ENCODE results near the gene TMEM37.

TMEM37 gene

DNA sequence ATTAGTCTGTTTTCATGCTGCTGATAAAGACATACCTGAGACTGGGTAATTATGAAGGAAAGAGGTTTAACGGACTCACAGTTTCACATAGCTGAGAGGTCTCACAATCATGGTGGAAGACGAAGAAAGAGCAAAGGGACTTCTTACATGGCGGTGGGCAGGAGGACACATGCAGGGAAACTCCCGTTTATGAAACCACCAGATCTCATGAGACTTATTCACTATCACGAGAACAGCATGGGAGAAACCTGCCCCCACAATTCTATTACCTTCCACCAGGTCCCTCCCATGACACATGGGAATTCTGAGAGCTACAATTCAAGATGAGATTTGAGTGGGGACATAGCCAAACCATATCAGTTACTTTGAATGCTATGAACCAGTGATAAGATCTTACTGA lies 48.5 kb downstream of the TMEM37 start:
- no peak overlapping the region for H3K4me3 Mint-ChIP-seq
- no peaks in the 10 kb centered on the region for H3K36me3 Mint-ChIP-seq (ENCODE audit: low read depth)
- no peak overlapping the region for H3K27ac Mint-ChIP-seq
- no peaks in the 10 kb centered on the region for H3K9me3 Mint-ChIP-seq
- DNase-seq (ENCODE audit: low spot score) = no peak
- no peaks in the 10 kb centered on the region for H3K4me1 Mint-ChIP-seq (ENCODE audit: low read depth)
- H3K27me3 Mint-ChIP-seq (ENCODE audit: low read depth) = no peaks in the 10 kb centered on the region

DNA sequence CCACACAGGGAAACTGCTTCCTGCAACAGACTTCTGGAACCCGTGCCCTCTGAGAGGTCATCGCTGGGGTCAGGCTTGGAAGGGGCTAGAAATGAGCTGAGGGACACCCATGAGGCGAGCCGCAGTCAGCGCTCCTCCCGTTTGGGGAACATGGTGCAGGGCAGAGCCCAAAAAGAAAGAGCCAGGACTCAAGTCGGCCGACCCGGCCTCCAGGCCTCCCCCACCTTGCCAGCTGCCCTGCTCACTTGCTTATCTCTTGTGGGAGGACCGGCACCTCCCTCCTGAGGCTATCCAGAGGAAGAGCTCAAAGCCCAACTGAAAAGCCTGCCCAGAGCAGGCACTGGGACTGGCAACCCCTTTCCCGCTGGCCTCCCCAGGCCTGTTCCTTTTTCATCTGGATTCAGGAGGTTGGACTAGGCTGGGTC lies 49.1 kb downstream of the TMEM37 start:
- H3K4me1 Mint-ChIP-seq (ENCODE audit: low read depth) = no peaks in the 10 kb centered on the region
- H3K27ac Mint-ChIP-seq = no peak overlapping the region
- no peaks in the 10 kb centered on the region for H3K9me3 Mint-ChIP-seq
- DNase-seq (ENCODE audit: low spot score) = no peak
- no peaks in the 10 kb centered on the region for H3K27me3 Mint-ChIP-seq (ENCODE audit: low read depth)
- no peaks in the 10 kb centered on the region for H3K36me3 Mint-ChIP-seq (ENCODE audit: low read depth)
- no peak overlapping the region for H3K4me3 Mint-ChIP-seq

DNA sequence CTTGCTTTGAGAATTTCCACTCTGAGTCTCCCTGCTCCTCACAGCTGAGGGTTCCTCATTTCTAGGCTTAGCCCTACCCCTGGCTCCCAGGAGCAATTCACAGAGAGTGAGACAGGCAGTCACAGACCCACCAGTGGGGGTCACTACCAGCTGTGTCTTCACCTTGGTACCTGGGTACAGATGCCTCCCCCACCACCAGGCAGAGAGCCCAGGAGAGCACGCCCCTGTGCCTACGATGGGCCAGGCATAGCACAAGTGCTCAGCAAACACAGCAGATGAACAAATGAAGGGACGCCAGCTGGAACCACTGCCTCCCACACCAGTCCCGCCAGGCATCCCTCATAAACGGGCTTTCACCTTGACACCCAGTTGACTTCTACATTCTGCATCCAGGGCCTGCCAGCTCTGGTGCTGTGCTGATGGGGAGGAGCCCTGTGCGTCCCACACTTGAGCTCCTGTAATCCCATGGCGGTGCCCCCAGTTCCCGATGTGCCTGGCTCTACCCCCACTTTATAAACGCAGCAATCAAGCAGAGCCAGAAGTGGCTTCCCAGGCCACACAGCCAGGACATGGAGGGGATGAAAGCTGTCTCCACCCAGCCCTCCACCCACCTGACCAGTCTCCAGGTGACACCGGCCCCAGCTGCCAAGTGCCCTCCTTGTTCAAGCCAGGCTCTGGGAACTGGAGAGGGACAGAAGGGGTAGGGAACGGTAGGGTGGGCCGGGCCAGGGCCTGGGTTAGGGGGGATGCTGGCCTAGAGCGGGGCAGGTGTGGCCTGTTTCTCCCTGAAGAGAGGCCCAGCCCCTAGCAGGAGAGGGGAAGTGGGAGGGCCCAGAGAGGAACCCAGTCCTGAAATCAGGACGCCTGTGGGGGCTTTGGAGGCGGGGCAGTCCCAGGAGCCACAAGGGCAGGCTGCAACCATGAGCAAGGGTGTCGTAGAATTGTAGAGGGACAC lies 50.1 kb downstream of the TMEM37 start:
- Mint-ChIP-seq H3K4me1 (ENCODE audit: low read depth) (no peaks in the 10 kb centered on the region), H3K27ac (no peak overlapping the region), H3K36me3 (ENCODE audit: low read depth) (no peaks in the 10 kb centered on the region), H3K27me3 (ENCODE audit: low read depth) (no peaks in the 10 kb centered on the region), H3K4me3 (no peak overlapping the region), H3K9me3 (no peaks in the 10 kb centered on the region)
- no peak for DNase-seq (ENCODE audit: low spot score)

- H3K4me1 Mint-ChIP-seq (ENCODE audit: low read depth) = no peaks in the 10 kb centered on the region
- H3K27ac Mint-ChIP-seq = no peak overlapping the region
- no peaks in the 10 kb centered on the region for H3K9me3 Mint-ChIP-seq
- H3K36me3 Mint-ChIP-seq (ENCODE audit: low read depth) = no peaks in the 10 kb centered on the region
- no peak overlapping the region for H3K4me3 Mint-ChIP-seq
- no peaks in the 10 kb centered on the region for H3K27me3 Mint-ChIP-seq (ENCODE audit: low read depth)
- DNase-seq (ENCODE audit: low spot score) = no peak
These were observed 51.1 kb downstream of the TMEM37 start for GRCh38 chr2:119482481-119483394.

DNA sequence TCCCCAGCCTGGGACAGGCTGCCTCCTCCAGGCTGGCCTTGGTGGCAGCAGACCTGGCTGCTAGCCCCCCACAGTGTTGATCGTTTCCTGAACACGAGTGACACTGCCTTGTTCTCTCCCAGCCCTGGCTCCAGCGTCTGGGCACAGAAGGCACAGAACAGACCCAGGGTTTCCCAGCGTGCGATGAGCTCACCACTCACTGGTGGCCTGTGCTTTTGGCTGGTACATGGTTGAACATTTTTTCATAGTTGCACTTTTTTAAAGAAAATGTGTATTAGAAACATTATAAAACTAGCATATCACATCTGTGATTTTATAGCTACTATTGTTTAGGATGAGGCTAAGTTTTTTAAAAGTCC lies 51.7 kb downstream of the TMEM37 start:
- Mint-ChIP-seq H3K4me3 (no peak overlapping the region), H3K27ac (no peak overlapping the region), H3K36me3 (ENCODE audit: low read depth) (no peaks in the 10 kb centered on the region), H3K9me3 (no peaks in the 10 kb centered on the region), H3K27me3 (ENCODE audit: low read depth) (no peaks in the 10 kb centered on the region), H3K4me1 (ENCODE audit: low read depth) (no peaks in the 10 kb centered on the region)
- no peak for DNase-seq (ENCODE audit: low spot score)

- Mint-ChIP-seq H3K4me1 (ENCODE audit: low read depth) (no peaks in the 10 kb centered on the region), H3K36me3 (ENCODE audit: low read depth) (no peaks in the 10 kb centered on the region), H3K4me3 (no peak overlapping the region), H3K9me3 (no peaks in the 10 kb centered on the region), H3K27me3 (ENCODE audit: low read depth) (no peaks in the 10 kb centered on the region), H3K27ac (no peak overlapping the region)
- no peak for DNase-seq (ENCODE audit: low spot score)
These were observed 52.5 kb downstream of the TMEM37 start for GRCh38 chr2:119483896-119484718.

DNA sequence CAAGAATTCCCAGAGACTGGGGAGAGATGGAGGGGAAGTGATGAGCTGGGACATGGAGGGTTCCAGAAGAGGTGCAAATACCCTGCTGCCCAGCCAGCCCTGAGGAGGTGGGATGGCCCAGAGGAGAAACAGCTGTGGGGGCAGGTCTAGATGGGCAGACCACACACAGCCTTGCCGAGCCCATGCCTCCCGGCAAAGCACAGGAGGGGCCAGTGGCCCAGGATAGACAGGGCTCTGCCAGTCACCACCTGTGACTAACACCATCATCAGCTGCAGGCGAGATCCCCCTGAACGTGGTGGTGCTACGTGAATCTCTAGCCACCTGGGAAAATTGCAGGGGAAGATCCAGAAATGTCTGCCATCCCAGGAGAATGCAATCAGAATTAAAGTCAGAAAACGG lies 53.2 kb downstream of the TMEM37 start:
- Mint-ChIP-seq H3K4me1 (ENCODE audit: low read depth) (no peaks in the 10 kb centered on the region), H3K27ac (no peak overlapping the region), H3K36me3 (ENCODE audit: low read depth) (no peaks in the 10 kb centered on the region), H3K9me3 (no peaks in the 10 kb centered on the region), H3K4me3 (no peak overlapping the region), H3K27me3 (ENCODE audit: low read depth) (no peaks in the 10 kb centered on the region)
- no peak for DNase-seq (ENCODE audit: low spot score)

DNA sequence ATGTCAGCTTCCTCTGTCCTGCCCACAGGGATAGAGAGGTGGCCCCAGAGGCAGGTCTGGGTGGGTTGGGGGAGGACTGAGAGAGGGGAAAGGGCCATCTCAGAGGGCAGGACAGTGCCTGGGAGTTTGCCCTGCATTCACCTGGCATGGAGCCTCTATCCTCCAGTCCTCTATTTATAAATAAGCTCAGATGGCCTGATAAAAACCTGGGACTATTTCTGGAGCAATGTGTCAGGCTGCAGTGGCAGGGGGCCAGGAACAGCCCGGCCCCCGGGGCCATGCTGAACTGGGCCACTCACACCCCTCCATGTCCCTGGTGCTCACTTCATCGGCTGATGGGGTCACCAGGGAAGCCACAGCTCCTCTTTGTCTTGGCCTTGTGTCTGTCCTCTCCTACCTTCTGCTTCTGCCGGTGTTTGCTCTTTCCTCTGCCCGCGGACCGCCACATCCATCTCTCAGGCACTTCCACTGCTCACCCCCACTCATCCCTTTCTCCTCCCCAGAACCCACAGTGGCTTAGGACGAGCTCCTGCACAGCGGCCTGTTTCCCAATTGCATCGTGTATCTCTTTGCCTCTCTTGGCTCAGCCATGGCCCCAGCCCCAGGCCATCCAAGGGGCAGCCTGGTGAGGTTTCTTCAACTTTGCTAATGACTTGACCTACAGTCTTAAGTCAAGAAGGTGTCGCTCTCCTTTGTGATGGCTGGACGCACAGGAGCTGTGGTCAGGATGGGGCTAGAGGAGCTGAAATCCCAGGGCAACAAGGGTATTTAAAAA lies 53.9 kb downstream of the TMEM37 start:
- DNase-seq (ENCODE audit: low spot score) = no peak
- no peaks in the 10 kb centered on the region for H3K36me3 Mint-ChIP-seq (ENCODE audit: low read depth)
- no peaks in the 10 kb centered on the region for H3K4me1 Mint-ChIP-seq (ENCODE audit: low read depth)
- no peaks in the 10 kb centered on the region for H3K9me3 Mint-ChIP-seq
- H3K27me3 Mint-ChIP-seq (ENCODE audit: low read depth) = no peaks in the 10 kb centered on the region
- H3K4me3 Mint-ChIP-seq = no peak overlapping the region
- no peak overlapping the region for H3K27ac Mint-ChIP-seq

- no peaks in the 10 kb centered on the region for H3K9me3 Mint-ChIP-seq
- H3K27ac Mint-ChIP-seq = no peak overlapping the region
- DNase-seq (ENCODE audit: low spot score) = no peak
- no peaks in the 10 kb centered on the region for H3K4me1 Mint-ChIP-seq (ENCODE audit: low read depth)
- H3K4me3 Mint-ChIP-seq = no peak overlapping the region
- H3K27me3 Mint-ChIP-seq (ENCODE audit: low read depth) = no peaks in the 10 kb centered on the region
- H3K36me3 Mint-ChIP-seq (ENCODE audit: low read depth) = no peaks in the 10 kb centered on the region
These were observed 54.7 kb downstream of the TMEM37 start for GRCh38 chr2:119486196-119486827.

DNA sequence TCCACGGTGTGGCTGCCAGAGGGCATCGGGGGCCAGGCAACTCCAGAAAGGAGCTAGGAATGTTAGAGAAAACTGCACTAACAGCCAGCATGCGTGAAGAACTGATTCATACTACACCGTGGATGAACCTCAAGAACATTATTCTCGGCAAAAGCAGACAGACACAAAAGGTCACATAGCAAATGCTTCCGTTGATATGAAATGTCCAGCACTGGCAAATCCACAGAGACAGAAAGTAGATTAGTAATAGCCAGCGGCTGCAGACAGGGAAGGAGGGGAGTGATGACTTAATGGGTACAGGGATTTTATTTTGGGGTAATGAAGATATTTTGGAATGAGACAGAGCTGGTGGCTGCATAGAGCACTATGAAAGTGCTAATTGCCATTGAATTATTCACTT lies 55.2 kb downstream of the TMEM37 start:
- Mint-ChIP-seq H3K4me3 (no peak overlapping the region), H3K9me3 (no peaks in the 10 kb centered on the region), H3K27me3 (ENCODE audit: low read depth) (no peaks in the 10 kb centered on the region), H3K27ac (no peak overlapping the region), H3K36me3 (ENCODE audit: low read depth) (no peaks in the 10 kb centered on the region), H3K4me1 (ENCODE audit: low read depth) (no peaks in the 10 kb centered on the region)
- DNase-seq (ENCODE audit: low spot score) = peak; percentile 2

DNA sequence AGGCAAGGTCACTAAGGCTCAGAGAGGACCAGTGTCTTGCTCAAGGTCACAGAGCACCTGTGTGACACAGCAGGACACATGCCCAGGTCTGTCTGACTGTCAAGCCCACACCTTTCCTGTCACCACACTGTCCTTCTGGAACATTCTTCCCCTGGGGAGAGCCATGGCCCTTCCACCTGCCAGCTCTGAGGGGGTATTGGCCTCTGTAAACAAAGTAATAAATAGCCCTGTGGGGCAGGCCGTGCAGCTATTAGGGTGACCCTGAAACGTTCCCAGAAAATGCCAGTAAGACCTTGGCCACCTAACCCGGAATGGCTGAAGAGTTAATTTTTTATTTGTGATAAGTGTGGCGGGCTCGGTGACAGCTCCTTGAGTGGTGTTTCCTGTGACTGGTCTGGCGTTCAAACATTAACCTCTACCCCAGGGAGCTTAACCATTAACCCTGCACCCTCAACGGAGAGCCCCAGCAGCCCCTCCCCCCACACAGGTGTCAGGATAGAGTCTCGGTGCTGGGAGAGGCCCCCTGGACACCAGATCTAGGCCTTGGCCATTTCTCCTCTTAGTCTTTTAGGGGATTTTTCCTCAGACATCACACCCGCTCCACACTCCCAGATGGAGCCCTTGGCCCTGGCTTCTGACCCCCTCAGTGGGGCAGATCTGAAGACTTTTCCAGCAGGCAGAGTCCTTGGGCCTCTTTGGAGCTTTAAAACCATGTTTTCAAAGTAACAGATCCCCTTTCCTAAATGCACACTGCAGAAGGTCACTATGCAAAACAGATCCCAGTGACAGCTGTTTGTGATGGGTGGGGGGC lies 56.0 kb downstream of the TMEM37 start:
- no peaks in the 10 kb centered on the region for H3K9me3 Mint-ChIP-seq
- no peak overlapping the region for H3K4me3 Mint-ChIP-seq
- H3K27ac Mint-ChIP-seq = no peak overlapping the region
- H3K4me1 Mint-ChIP-seq (ENCODE audit: low read depth) = no peaks in the 10 kb centered on the region
- H3K36me3 Mint-ChIP-seq (ENCODE audit: low read depth) = no peaks in the 10 kb centered on the region
- no peaks in the 10 kb centered on the region for H3K27me3 Mint-ChIP-seq (ENCODE audit: low read depth)
- no peak for DNase-seq (ENCODE audit: low spot score)
